Keratinocyte (primary cell): ENCODE results near the gene TNS3. TPM values are rescaled to one million over a fixed set of nuclear protein-coding genes. Genes with fewer than 3 reads are reported as not detected.

ENCODE experiments used
- DNase-seq: peaks from one replicate; pipeline ENCODE4 v3.0.0-alpha.2; 2011; ENCODE audit warnings: low read depth, missing footprints, low spot score
- FAIRE-seq: peaks from 2 replicates; lab custom pipeline; 2011; peaks lifted over from hg19 to GRCh38; lab: Jason Lieb, UNC
- H2AFZ ChIP-seq: 2 replicates; pipeline ENCODE4 v1.6.0; 2012; ENCODE audit warnings: low read length, control low read depth, inconsistent platforms; ENCODE audit not compliant: control insufficient read depth
- H3K27ac ChIP-seq: 2 replicates; pipeline ENCODE4 v1.5.1; 2011; ENCODE audit warnings: low read length; ENCODE audit not compliant: control insufficient read depth, insufficient read depth
- H3K27me3 ChIP-seq: 3 replicates; pipeline ENCODE4 v1.6.0; 2011; ENCODE audit warnings: low read length; ENCODE audit not compliant: control insufficient read depth, insufficient read depth; ENCODE audit errors: extremely low read depth
- H3K36me3 ChIP-seq, 2 experiments: 2 replicates in 1 of 2; 3 replicates in 1 of 2; pipeline ENCODE4 v1.5.1; 2011; ENCODE audit warnings: low read length in 2 of 2, mild to moderate bottlenecking in 1 of 2; ENCODE audit not compliant: control insufficient read depth in 2 of 2, insufficient read depth in 2 of 2; ENCODE audit errors: extremely low read depth in 1 of 2
- H3K4me1 ChIP-seq: 3 replicates; pipeline ENCODE4 v1.5.1; 2011; ENCODE audit warnings: low read length; ENCODE audit not compliant: control insufficient read depth, insufficient read depth; ENCODE audit errors: extremely low read depth
- H3K4me2 ChIP-seq: 3 replicates; pipeline ENCODE4 v1.6.0; 2011; ENCODE audit warnings: low read depth, low read length; ENCODE audit not compliant: control insufficient read depth, insufficient read depth; ENCODE audit errors: extremely low read depth
- H3K4me3 ChIP-seq, 3 experiments: fragments of 200-600 bp in 1 of 3; sonication (generic) in 1 of 3; 2 replicates in 2 of 3; 3 replicates in 1 of 3; pipeline ENCODE4 v1.5.1; 2011 to 2016; ENCODE audit warnings: low read length in 3 of 3, mild to moderate bottlenecking in 3 of 3, control low read depth in 2 of 3, inconsistent platforms in 1 of 3, low read depth in 1 of 3, mixed read lengths in 1 of 3, mixed run types in 1 of 3, moderate library complexity in 1 of 3; ENCODE audit not compliant: control insufficient read depth in 2 of 3, insufficient read depth in 2 of 3; ENCODE audit errors: extremely low read depth in 1 of 3
- H3K79me2 ChIP-seq: 2 replicates; pipeline ENCODE4 v1.6.0; 2012; ENCODE audit warnings: low read length; ENCODE audit not compliant: control insufficient read depth, insufficient read depth
- H3K9ac ChIP-seq: 3 replicates; pipeline ENCODE4 v1.6.0; 2011; ENCODE audit warnings: low read length; ENCODE audit not compliant: control insufficient read depth, insufficient read depth; ENCODE audit errors: extremely low read depth
- H3K9me1 ChIP-seq: 3 replicates; pipeline ENCODE4 v1.6.0; 2011; ENCODE audit warnings: low read length; ENCODE audit not compliant: control insufficient read depth, insufficient read depth; ENCODE audit errors: extremely low read depth
- H3K9me3 ChIP-seq: 2 replicates; pipeline ENCODE4 v1.5.1; 2012; ENCODE audit warnings: low read depth, low read length; ENCODE audit not compliant: control insufficient read depth
- H4K20me1 ChIP-seq: 3 replicates; pipeline ENCODE4 v1.6.0; 2011; ENCODE audit warnings: low read length; ENCODE audit not compliant: control insufficient read depth, insufficient read depth; ENCODE audit errors: extremely low read depth
- CTCF ChIP-seq, 3 experiments: IDR thresholded peaks in 1 of 3; conservative IDR thresholded peaks in 1 of 3; optimal IDR thresholded peaks in 1 of 3; 2 replicates in 2 of 3; 3 replicates in 1 of 3; pipeline versions ENCODE3 to v1.5.1; 2011; ENCODE audit warnings: low read length in 3 of 3, mild to moderate bottlenecking in 3 of 3, moderate library complexity in 2 of 3, control low read depth in 1 of 3, inconsistent platforms in 1 of 3; ENCODE audit not compliant: insufficient read depth in 2 of 3; ENCODE audit errors: extremely low read depth in 1 of 3
- EZH2 ChIP-seq: IDR thresholded peaks from one replicate; pipeline ENCODE4 v1.6.1; 2012; ENCODE audit warnings: inconsistent platforms, mild to moderate bottlenecking, low read length, moderate library complexity
- dilution Hi-C: fragments of 300-500 bp; cut with MboI; formaldehyde crosslinking; loops from one replicate; pipeline ENCODE4 v1.7.0; 2020; ENCODE audit warnings: low sequenced_read_pairs; ENCODE audit not compliant: extremely low pct_ligation_motif_present
- polyA plus RNA-seq, 5 experiments: library from polyadenylated mRNA; depleted of rRNA in 3 of 5; stranded (reverse) in 3 of 5; stranded (forward) in 1 of 5; unstranded in 1 of 5; fragments of >200 nt; gene quantifications; 1 replicate in 1 of 5; 2 replicates in 3 of 5; 3 replicates in 1 of 5; pipeline versions ENCODE4 v1.2.1 to v1.2.3, GENCODE V29; 2011 to 2012; ENCODE audit warnings: missing spikeins in 2 of 5, low read depth in 1 of 5, low replicate concordance in 1 of 5

TNS3 gene
- polyA plus RNA-seq, 1 donor (not counting 4 experiments of a cell fraction or from before 2014, with no cell fraction given): 3.9 TPM

GRCh38 chr7:47428052-47428767, 153.7 kb downstream of the TNS3 start:
- Histone ChIP-seq H3K9me3 (no peaks in the 10 kb centered on the region), H3K27ac (no peak overlapping the region), H3K4me2 (no peak overlapping the region), H3K4me1 (peaks cover 10% of the 10 kb centered on the region), H4K20me1 (no peaks in the 10 kb centered on the region), H3K27me3 (no peaks in the 10 kb centered on the region), H3K9ac (no peak overlapping the region), H3K36me3 (no peaks in the 10 kb centered on the region), H3K4me3 (no peak overlapping the region), H2AFZ (no peak overlapping the region), H3K79me2 (no peaks in the 10 kb centered on the region), H3K9me1 (no peaks in the 10 kb centered on the region)
- no peak for DNase-seq
- TF ChIP-seq EZH2: no peak
- TF ChIP-seq CTCF (optimal IDR thresholded peaks at IDR 0.05 in 1 of 3, IDR thresholded peaks at IDR 0.05 in 1 of 3, conservative IDR thresholded peaks at IDR 0.05 in 1 of 3; ENCODE audit: extremely low read depth in 1 of 3, insufficient read depth in 2 of 3, low read length in 3 of 3): no peak
- no peak for FAIRE-seq
- dilution Hi-C loops: loop anchor here (25.0 kb wide), 1 partner anchor 109 kb away; no protein-coding TSS in a partner anchor

GRCh38 chr7:47427051-47427643, 154.8 kb downstream of the TNS3 start:
- Histone ChIP-seq H3K79me2 (no peaks in the 10 kb centered on the region), H4K20me1 (no peaks in the 10 kb centered on the region), H3K4me1 (peaks cover 2% of the 10 kb centered on the region), H3K4me3 (no peak overlapping the region), H3K9ac (no peak overlapping the region), H2AFZ (no peak overlapping the region), H3K36me3 (no peaks in the 10 kb centered on the region), H3K9me1 (no peaks in the 10 kb centered on the region), H3K27me3 (no peaks in the 10 kb centered on the region), H3K27ac (no peak overlapping the region), H3K4me2 (no peak overlapping the region), H3K9me3 (no peaks in the 10 kb centered on the region)
- FAIRE-seq (no peak), DNase-seq (no peak)
- dilution Hi-C loops: loop anchor here (25.0 kb wide), 1 partner anchor 110 kb away; no protein-coding TSS in a partner anchor
- TF ChIP-seq CTCF (optimal IDR thresholded peaks at IDR 0.05 in 1 of 3, IDR thresholded peaks at IDR 0.05 in 1 of 3, conservative IDR thresholded peaks at IDR 0.05 in 1 of 3; ENCODE audit: extremely low read depth in 1 of 3, insufficient read depth in 2 of 3, low read length in 3 of 3) (no peak), EZH2 (no peak)
